Psoas muscle (tissue), 8 donors: ENCODE results near the gene CACNG8. TPM values are rescaled to one million over a fixed set of nuclear protein-coding genes. Genes with fewer than 3 reads are reported as not detected.

Source experiments
- ATAC-seq, 4 donors: fragments of 200-7000 bp; cut with Tn5 transposase; one replicate each; pipeline ENCODE4 v1.9.1; 2020; ENCODE audit warnings: moderate library complexity in 3 of 4, mild to moderate bottlenecking in 2 of 4
- DNase-seq, 2 donors: peaks; one replicate each; pipeline ENCODE4 v3.0.0-alpha.2; 2020
- H3K27ac ChIP-seq: fragments of 200-600 bp; one replicate; pipeline ENCODE4 v1.8.0; 2022
- H3K27me3 ChIP-seq, 3 donors: fragments of 200-600 bp in 1 of 3; one replicate each; pipeline versions ENCODE4 v1.6.1 to v1.8.0; 2013 to 2022; ENCODE audit warnings: low read length in 2 of 3, mild to moderate bottlenecking in 2 of 3, moderate library complexity in 1 of 3; ENCODE audit not compliant: insufficient read depth in 3 of 3
- H3K36me3 ChIP-seq, 2 donors: fragments of 200-600 bp in 1 of 2; one replicate each; pipeline versions ENCODE4 v1.6.1 to v1.8.0; 2013 to 2022; ENCODE audit warnings: low read depth in 1 of 2, mild to moderate bottlenecking in 1 of 2, moderate library complexity in 1 of 2; ENCODE audit not compliant: insufficient read depth in 1 of 2
- H3K4me1 ChIP-seq: fragments of 200-600 bp; one replicate; pipeline ENCODE4 v1.8.0; 2022
- H3K4me3 ChIP-seq: fragments of 200-600 bp; one replicate; pipeline ENCODE4 v1.8.0; 2022; ENCODE audit warnings: mild to moderate bottlenecking
- H3K9me3 ChIP-seq: fragments of 200-600 bp; one replicate; pipeline ENCODE4 v1.8.0; 2022
- CTCF ChIP-seq: fragments of 200-600 bp; IDR thresholded peaks from one replicate; pipeline ENCODE4 v1.8.0; 2022; ENCODE audit warnings: antibody characterized with exemption
- WGBS, 3 donors: extraction: QIAGEN DNeasy Blood & Tissue Kit; methylation state at CpG; one replicate each; pipeline versions ENCODE4 v1.1.6 to v1.1.7; 2013; 5-methylcytosine and 5-hydroxymethylcytosine counted together
- intact Hi-C, 2 donors: fragments of 100-400 bp; cut with DNase I; formaldehyde crosslinking; loops; one replicate each; pipeline versions ENCODE4 v1.11.0 to v1.14.2; 2022
- polyA plus RNA-seq, 3 donors: library from polyadenylated mRNA; stranded (reverse); fragments of 200-250 nt; gene quantifications; one replicate each; pipeline ENCODE4 v1.2.3, GENCODE V29; 2013
- total RNA-seq, 4 donors: library from RNA; stranded (reverse); fragmentation: NEBNext Ultra II Directional in 2 of 4; extraction: Animal tissue kit (Norgen Biotek cat#: 25700) in 2 of 4; gene quantifications; one replicate each; pipeline versions ENCODE4 v1.2.1 to v1.2.4, GENCODE V29; 2021 to 2023
- donor health status: healthy with polysubstance abuse.
- donor health status: DM: no; HTN: no; CAD: no; lungs with moderate emphysema.
- donor health status: Bipolar disorder and iron deficiency.
- donor health status: healthy.
- donor health status: DM: yes; HTN: yes; CAD: no.
- donor health status: DM: no; HTN: no; CAD: no.
- donor health status: DM: no; HTN: no; CAD: no.
- donor health status: DM: yes; HTN: yes; CAD: no.

The CACNG8 gene
- total and polyA plus RNA-seq, 7 donors, result 0.04 to 0.42 (median 0.16) TPM

GRCh38 chr19:53927739-53928138 lies 35.0 kb upstream of the CACNG8 start:
- DNase-seq (no peak), ATAC-seq (no peak)
- intact Hi-C loops, result no loop called here
- H3K27me3 ChIP-seq, result no peaks in the 10 kb centered on the region
- no peaks in the 10 kb centered on the region for H3K36me3 ChIP-seq
- no peak for TF ChIP-seq CTCF
- no peaks in the 10 kb centered on the region for H3K9me3 ChIP-seq
- H3K4me1 ChIP-seq, result no peaks in the 10 kb centered on the region
- no peak overlapping the region for H3K4me3 ChIP-seq
- H3K27ac ChIP-seq, result no peak overlapping the region
- 0 to 36% (median 10%) methylated on average over 2 to 4 of the region's 8 CpGs for WGBS, 3 donors

GRCh38 chr19:53936029-53936428 lies 26.7 kb upstream of the CACNG8 start:
- no peaks in the 10 kb centered on the region for H3K36me3 ChIP-seq
- WGBS, 3 donors, result 26 to 32% (median 28%) methylated on average over 7 of the region's 7 CpGs
- no peak for TF ChIP-seq CTCF
- no peak overlapping the region for H3K27ac ChIP-seq
- no peaks in the 10 kb centered on the region for H3K9me3 ChIP-seq
- no peak overlapping the region for H3K4me3 ChIP-seq
- intact Hi-C loops, result no loop called here
- DNase-seq (no peak), ATAC-seq (no peak)
- H3K4me1 ChIP-seq, result no peaks in the 10 kb centered on the region
- H3K27me3 ChIP-seq, result peaks cover 0 to 25% (median 0%) of the 10 kb centered on the region in 3 donors

- no peaks in the 10 kb centered on the region for H3K36me3 ChIP-seq
- TF ChIP-seq CTCF, result no peak
These were observed 20.5 kb upstream of the CACNG8 start for GRCh38 chr19:53942001-53942786.

GRCh38 chr19:53944416-53944815 lies 18.3 kb upstream of the CACNG8 start:
- ATAC-seq (no peak), DNase-seq (no peak)
- H3K9me3 ChIP-seq, result no peaks in the 10 kb centered on the region
- peaks cover 0 to 66% (median 31%) of the 10 kb centered on the region in 3 donors for H3K27me3 ChIP-seq
- no peaks in the 10 kb centered on the region for H3K4me1 ChIP-seq
- intact Hi-C loops, result no loop called here
- no peaks in the 10 kb centered on the region for H3K36me3 ChIP-seq
- TF ChIP-seq CTCF, result no peak
- 75 to 82% (median 77%) methylated on average over 4 of the region's 4 CpGs for WGBS, 3 donors
- H3K4me3 ChIP-seq, result no peak overlapping the region
- H3K27ac ChIP-seq, result no peak overlapping the region

More at GRCh38 chr19:53942001-53942786, 20.5 kb upstream of the CACNG8 start:
- WGBS, 3 donors, result 4 to 7% (median 4%) methylated on average over 42 to 55 of the region's 55 CpGs
- DNase-seq, result no peak
- no peak for ATAC-seq
- no peak overlapping the region for H3K27ac ChIP-seq
- no peaks in the 10 kb centered on the region for H3K9me3 ChIP-seq
- no peak overlapping the region for H3K4me3 ChIP-seq
- H3K27me3 ChIP-seq, result peaks cover 0 to 70% (median 28%) of the 10 kb centered on the region in 3 donors
- intact Hi-C loops, result no loop called here
- no peaks in the 10 kb centered on the region for H3K4me1 ChIP-seq

GRCh38 chr19:53944933-53945332 lies 17.8 kb upstream of the CACNG8 start:
- peaks cover 0 to 62% (median 31%) of the 10 kb centered on the region in 3 donors for H3K27me3 ChIP-seq
- no peak overlapping the region for H3K27ac ChIP-seq
- no peak overlapping the region for H3K4me3 ChIP-seq
- no peaks in the 10 kb centered on the region for H3K36me3 ChIP-seq
- TF ChIP-seq CTCF, result no peak
- H3K9me3 ChIP-seq, result no peaks in the 10 kb centered on the region
- no peak for ATAC-seq
- intact Hi-C loops, result no loop called here
- DNase-seq, result no peak
- WGBS, 3 donors, result 66 to 76% (median 68%) methylated on average over 4 of the region's 4 CpGs
- H3K4me1 ChIP-seq, result no peaks in the 10 kb centered on the region
